Hepatocyte (in vitro differentiated cells): Measurements from ENCODE around the gene SPIRE1.

Experiments used
- CTCF ChIP-seq: fragments of 200-600 bp; sonication (generic); IDR thresholded peaks from 2 replicates; pipeline ENCODE4 v1.5.1; 2016; ENCODE audit warnings: antibody characterized with exemption, mild to moderate bottlenecking; ENCODE audit not compliant: poor library complexity
- EZH2 ChIP-seq: fragments of 200-600 bp; sonication (generic); IDR thresholded peaks from 2 replicates; pipeline ENCODE4 v1.6.1; 2016; ENCODE audit warnings: antibody characterized with exemption, mild to moderate bottlenecking, borderline replicate concordance
- EZH2phosphoT487 ChIP-seq: fragments of 200-600 bp; sonication (generic); IDR thresholded peaks from one replicate; pipeline ENCODE4 v1.6.1; 2018; ENCODE audit warnings: antibody characterized with exemption, mild to moderate bottlenecking, low read depth, moderate library complexity; ENCODE audit not compliant: unreplicated experiment, severe bottlenecking

- TF ChIP-seq EZH2 (no peak), CTCF (no peak), EZH2phosphoT487 (no peak)
Observed at GRCh38 chr18:12518832-12519531, 138.9 kb downstream of the SPIRE1 start.
